Measurements from ENCODE around the gene CRTAC1. TPM values are rescaled to one million over a fixed set of nuclear protein-coding genes. Genes with fewer than 3 reads are reported as not detected.

The CRTAC1 gene
- total and polyA plus RNA-seq, 2 donors (not counting 3 experiments of a cell fraction or from before 2014, with no cell fraction given) = 1.4 to 3.0 TPM

DNA sequence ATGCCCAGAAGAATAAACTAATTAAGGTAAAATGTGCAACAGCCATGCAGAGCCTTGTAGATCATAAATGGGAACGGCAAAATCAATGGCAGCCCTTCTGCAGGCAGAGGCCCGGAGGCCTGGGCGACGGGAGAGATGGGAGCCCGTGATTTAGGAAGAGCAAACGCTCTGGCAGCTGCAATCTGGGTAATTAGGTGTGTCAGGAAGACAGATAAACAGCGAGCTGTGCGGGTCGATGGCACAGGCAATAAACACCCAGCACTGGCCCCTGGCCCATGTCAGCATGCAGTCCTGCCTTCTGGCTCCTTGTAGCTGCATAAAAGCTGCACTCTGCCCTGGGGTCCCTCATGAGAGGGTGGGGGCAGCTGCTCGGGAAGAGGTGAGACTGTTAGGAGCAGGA is 102.8 kb downstream of the CRTAC1 start:
- ChIA-PET CTCF (interaction anchor here (0.9 kb wide), 1 partner anchor 114 kb away, joined by 3 read pairs; no protein-coding TSS in a partner anchor), POLR2A (no interaction called here)
- Histone ChIP-seq H3K9me3 (replicated peaks; ENCODE audit: control insufficient read depth, insufficient read depth, low read length) (no peaks in the 10 kb centered on the region), H3K9ac (replicated peaks; ENCODE audit: extremely low read depth, insufficient read depth, low read length) (no peak overlapping the region), H3K4me1 (ENCODE audit: control insufficient read depth, extremely low read depth, insufficient read depth, low read length) (no peaks in the 10 kb centered on the region), H3K79me2 (ENCODE audit: control insufficient read depth, insufficient read depth, low read length) (no peaks in the 10 kb centered on the region), H3K4me2 (ENCODE audit: insufficient read depth, low read length) (no peak overlapping the region), H3K9me1 (replicated peaks; ENCODE audit: control insufficient read depth, extremely low read depth, insufficient read depth, low read length) (no peaks in the 10 kb centered on the region), H2AFZ (ENCODE audit: low read depth, low read length) (no peak overlapping the region), H3K27me3 (ENCODE audit: control insufficient read depth in 2 of 2, insufficient read depth in 2 of 2, low read length in 2 of 2) (no peaks in the 10 kb centered on the region), H3K4me3 (replicated peaks in 1 of 3; ENCODE audit: insufficient read depth in 1 of 3, low read depth in 1 of 3, low read length in 3 of 3) (no peak overlapping the region), H3K27ac (ENCODE audit: insufficient read depth, low read depth, low read length) (no peak overlapping the region), H4K20me1 (replicated peaks; ENCODE audit: control insufficient read depth, extremely low read depth, insufficient read depth, low read length) (no peaks in the 10 kb centered on the region), H3K36me3 (ENCODE audit: control insufficient read depth in 2 of 2, extremely low read depth in 1 of 2, insufficient read depth in 2 of 2, low read length in 2 of 2) (no peaks in the 10 kb centered on the region)
- FAIRE-seq (no peak), DNase-seq (ENCODE audit: low read depth, low spot score) (no peak)
- BruUV-seq (replicated peaks) = no TSS peak
- intact Hi-C loops (cut with micrococcal nuclease) = no loop called here
- TF ChIP-seq, protein P1, sequence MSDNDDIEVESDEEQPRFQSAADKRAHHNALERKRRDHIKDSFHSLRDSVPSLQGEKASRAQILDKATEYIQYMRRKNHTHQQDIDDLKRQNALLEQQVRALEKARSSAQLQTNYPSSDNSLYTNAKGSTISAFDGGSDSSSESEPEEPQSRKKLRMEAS (IDR thresholded peaks at IDR 0.05; ENCODE audit: insufficient read depth, insufficient read length) = no peak
- TF ChIP-seq GATA2 (IDR thresholded peaks at IDR 0.05; ENCODE audit: insufficient read depth, insufficient read length, low read depth, low read length) (no peak), POLR2AphosphoS5 (IDR thresholded peaks at IDR 0.05; ENCODE audit: insufficient read depth, low read depth, low read length) (no peak), POLR2A (IDR thresholded peaks at IDR 0.05; ENCODE audit: low read depth, low read length) (no peak), FOS (IDR thresholded peaks at IDR 0.05; ENCODE audit: borderline replicate concordance, insufficient read depth, low read length) (no peak), MYC (IDR thresholded peaks at IDR 0.05; ENCODE audit: low read depth, low read length) (no peak), JUN (IDR thresholded peaks at IDR 0.05; ENCODE audit: borderline replicate concordance, insufficient read depth, insufficient read length, low read depth) (no peak), EZH2 (IDR thresholded peaks at IDR 0.05; ENCODE audit: borderline replicate concordance, low read depth, low read length, severe bottlenecking) (no peak)
- TF ChIP-seq, protein P2, sequence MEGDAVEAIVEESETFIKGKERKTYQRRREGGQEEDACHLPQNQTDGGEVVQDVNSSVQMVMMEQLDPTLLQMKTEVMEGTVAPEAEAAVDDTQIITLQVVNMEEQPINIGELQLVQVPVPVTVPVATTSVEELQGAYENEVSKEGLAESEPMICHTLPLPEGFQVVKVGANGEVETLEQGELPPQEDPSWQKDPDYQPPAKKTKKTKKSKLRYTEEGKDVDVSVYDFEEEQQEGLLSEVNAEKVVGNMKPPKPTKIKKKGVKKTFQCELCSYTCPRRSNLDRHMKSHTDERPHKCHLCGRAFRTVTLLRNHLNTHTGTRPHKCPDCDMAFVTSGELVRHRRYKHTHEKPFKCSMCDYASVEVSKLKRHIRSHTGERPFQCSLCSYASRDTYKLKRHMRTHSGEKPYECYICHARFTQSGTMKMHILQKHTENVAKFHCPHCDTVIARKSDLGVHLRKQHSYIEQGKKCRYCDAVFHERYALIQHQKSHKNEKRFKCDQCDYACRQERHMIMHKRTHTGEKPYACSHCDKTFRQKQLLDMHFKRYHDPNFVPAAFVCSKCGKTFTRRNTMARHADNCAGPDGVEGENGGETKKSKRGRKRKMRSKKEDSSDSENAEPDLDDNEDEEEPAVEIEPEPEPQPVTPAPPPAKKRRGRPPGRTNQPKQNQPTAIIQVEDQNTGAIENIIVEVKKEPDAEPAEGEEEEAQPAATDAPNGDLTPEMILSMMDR (IDR thresholded peaks at IDR 0.05; ENCODE audit: extremely low read depth in 1 of 2, insufficient read depth in 1 of 2, low read depth in 1 of 2, low read length in 2 of 2) = no peak
- dilution Hi-C loops (cut with MboI; ENCODE audit: extremely low pct_ligation_motif_present, low sequenced_read_pairs) = no loop called here
